ENCODE measurements around the gene CRIM1.

The CRIM1 gene

DNA sequence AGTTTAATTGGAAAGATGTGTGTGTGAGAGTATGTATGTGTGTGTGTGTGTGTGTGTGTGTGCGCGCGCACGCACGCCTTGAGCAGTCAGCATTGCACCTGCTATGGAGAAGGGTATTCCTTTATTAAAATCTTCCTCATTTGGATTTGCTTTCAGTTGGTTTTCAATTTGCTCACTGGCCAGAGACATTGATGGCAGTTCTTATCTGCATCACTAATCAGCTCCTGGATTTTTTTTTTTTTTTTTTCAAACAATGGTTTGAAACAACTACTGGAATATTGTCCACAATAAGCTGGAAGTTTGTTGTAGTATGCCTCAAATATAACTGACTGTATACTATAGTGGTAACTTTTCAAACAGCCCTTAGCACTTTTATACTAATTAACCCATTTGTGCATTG, 194.4 kb downstream of the CRIM1 start:
- DNase-seq (ENCODE audit: low read depth in 2 of 2) = no peak

GRCh38 chr2:36553683-36554082, 198.1 kb downstream of the CRIM1 start:
- DNase-seq (ENCODE audit: low read depth in 2 of 2) = no peak

DNA sequence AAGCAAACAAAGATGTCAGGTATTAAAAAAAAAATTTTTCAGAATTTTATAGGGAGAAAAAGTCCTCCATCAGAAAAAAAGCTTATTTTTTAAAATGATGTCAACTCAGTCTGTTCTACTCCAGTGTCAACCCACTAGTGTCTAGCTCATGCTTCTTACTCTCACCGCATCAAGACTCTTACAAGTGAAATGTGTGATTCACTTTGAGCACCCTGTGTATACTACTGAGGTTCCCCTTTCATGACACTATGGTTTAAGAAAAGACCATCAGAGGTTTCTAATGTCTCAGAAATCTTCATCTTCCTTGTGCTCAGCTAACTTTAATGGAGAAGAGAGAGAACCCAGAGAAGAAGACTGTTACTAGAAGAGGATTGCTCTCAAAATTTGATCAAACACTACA, 199.0 kb downstream of the CRIM1 start:
- no peak for DNase-seq (ENCODE audit: low read depth in 2 of 2)

GRCh38 chr2:36555789-36556188, 200.2 kb downstream of the CRIM1 start:
- no peak for DNase-seq (ENCODE audit: low read depth in 2 of 2)

DNA sequence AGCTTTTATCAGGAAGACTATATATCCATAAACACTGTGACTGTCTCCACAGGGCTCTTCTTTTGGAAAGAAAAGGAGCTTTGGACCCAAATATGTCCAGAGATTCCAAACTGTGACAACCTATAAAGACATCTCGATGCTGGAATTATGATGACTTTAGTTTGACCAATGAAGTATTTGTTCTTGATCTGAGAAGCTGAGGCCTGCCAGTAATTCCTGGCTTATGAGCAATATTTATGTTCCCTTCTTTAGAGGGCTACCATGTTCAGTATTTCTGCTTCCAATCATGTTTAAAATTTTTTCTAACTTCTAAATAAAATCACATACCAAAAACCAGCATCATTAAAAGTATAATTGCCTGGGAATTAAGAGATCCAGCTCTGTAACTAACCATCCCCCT, 201.3 kb downstream of the CRIM1 start:
- peak; percentile 55 to 62 for DNase-seq (ENCODE audit: low read depth in 2 of 2)

DNA sequence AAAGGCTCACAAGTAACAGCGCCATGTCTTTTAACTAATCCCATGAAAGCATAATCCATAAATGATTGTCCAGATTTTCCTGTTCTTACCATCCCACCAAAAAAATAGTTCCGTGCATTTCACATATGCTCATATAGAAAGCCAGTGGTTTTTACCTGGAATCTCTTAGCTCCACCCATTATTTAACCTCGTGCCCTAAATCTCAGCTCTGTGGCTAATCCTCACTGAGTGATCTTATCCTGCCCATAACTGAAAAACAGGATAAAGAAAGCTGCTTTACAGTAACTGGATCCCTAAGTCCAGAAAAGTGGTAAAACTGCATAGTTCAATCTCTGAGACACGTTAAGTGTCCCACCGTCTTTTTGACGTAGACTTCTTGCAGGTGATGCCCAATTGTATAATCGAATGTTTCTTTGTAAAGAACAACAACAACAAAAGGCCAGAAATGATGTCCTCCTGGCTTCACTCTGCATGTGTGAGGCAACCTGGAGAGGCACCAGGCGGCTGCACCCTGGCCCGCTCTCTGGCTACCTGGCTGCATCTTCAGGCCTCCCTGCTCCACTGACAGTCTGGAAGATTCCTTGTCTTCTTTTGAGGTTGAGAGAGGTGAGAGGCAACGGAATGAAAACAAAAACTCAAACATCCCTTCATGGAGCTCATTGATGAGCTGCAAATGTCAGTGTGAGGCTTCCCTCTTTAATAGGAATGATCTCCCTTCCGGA, 203.8 kb downstream of the CRIM1 start:
- no peak for DNase-seq (ENCODE audit: low read depth in 2 of 2)

GRCh38 chr2:36560726-36561125, 205.1 kb downstream of the CRIM1 start:
- DNase-seq (ENCODE audit: low read depth in 2 of 2) = no peak

DNA sequence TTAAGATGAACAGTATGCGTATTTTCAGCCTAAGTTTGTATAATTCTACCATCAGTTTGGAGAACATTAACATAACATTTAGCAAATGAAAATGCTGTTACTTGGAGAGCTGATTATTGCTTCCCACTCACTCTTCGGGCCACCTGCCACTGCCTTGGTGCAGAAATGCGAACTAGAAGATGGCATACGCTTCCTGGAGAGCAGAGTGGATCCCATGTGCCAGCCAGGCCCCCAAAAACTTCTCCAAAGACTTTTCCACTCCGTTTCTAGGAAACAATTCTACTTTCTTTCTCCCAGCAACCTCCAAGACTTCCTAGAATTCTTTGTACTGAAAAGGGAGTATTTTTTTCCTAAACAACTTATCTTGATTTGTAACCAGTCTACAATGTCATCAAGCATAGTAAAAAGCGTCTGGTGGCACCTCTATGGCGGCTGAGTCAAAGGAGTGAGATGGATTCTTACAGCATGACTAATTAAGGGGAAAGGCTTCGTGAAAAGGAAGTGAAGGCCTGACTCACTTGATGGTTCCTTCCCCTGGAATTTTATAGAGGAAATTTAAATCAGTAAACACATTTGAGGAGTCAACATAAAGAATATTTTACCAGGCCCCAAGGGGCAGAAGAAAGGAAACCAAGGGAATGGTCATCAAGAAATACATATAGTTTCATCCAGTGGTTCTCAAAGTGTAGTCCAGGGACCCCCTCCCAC, 205.8 kb downstream of the CRIM1 start:
- peak; percentile 85 to 86 for DNase-seq (ENCODE audit: low read depth in 2 of 2)

GRCh38 chr2:36562240-36562639, 206.7 kb downstream of the CRIM1 start:
- DNase-seq (ENCODE audit: low read depth in 2 of 2) = no peak

DNA sequence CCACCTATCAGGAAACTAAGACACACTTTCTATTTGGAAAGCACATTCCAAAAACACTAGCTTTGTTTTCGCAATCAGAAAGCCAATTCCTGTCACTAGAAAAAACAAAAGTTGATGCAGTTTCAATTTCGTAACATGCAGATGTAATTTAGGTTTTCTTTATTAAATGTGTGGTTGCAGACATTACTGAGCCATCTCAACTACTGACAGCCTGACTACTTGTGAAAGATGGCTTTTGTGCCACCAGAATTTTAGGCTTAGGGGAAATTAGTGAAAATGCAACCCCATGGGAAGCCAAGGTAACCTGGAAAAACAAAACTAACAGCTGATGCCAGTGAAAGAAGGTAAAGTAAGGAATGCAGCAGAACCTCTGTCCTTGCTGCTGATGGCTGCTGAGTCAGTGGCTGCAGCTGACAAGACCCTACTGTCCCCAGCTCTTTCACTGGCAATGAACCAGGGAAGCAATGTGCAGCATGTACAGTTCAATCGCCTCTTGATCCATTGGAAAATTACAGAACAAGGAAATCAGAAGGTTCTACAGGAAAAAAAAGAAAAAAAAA, 207.5 kb downstream of the CRIM1 start:
- no peak for DNase-seq (ENCODE audit: low read depth in 2 of 2)

DNA sequence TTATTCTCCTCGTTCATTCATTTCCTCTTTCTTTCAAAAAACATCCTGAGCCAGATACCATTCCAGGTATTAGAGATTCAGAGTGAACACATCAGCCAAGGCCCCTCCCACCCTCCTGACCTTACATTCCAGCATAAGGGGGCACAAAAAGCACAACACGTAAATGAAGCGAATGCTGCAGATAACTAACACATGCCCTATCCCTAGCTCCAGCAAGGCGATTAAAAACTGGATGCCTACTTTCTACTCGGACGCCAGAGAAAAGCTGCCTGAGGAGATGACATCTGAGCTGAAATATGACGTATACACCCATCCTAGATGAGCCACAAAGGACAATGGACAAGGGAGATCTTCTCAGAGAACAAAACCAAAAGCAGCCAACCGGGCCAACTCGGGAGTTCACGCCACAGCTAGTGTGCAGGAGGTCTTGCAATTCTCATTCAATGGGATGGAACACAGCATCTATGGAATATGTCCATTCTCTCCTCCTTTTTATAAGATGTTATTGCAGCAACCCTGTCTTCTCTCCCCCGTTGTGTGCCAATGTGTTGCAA, 208.9 kb downstream of the CRIM1 start:
- no peak for DNase-seq (ENCODE audit: low read depth in 2 of 2)

- DNase-seq (ENCODE audit: low read depth in 2 of 2) = no peak
Measured at GRCh38 chr2:36565712-36566111, 210.1 kb downstream of the CRIM1 start.

- no peak for DNase-seq (ENCODE audit: low read depth in 2 of 2)
Measured at GRCh38 chr2:36566887-36567286, 211.3 kb downstream of the CRIM1 start.

DNA sequence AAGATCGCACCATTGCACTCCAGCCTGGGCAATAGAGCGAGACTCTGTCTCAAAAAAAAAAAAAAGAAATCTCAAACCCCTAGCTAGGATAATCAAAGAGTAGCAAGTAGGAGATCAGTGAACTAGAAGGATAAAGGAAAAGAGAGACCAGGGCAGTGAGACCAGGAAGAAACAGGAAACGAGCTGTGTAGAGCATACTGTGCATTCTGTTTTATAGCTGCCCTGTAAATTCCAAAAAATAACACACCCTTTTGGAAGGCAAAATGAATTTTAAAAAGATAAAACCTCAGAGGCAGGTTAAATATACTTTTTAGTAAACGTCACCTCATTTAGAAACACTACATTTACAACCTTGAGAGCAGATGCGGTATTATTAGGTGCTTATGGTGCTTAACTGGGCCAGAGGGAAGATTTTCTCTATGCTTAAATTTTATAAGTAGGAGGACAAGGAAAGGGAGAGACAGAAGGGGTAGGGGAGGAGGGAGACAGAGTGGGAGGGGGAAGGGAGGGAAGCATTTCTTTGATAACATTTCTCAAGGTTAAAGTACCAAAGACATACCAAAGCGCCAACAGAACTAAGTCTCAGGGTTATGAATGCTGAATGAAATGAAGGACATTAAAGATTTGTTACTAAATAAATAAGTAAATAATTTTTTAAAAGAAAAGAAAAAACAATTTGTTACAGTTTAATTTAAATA, 212.3 kb downstream of the CRIM1 start:
- no peak for DNase-seq (ENCODE audit: low read depth in 2 of 2)

DNA sequence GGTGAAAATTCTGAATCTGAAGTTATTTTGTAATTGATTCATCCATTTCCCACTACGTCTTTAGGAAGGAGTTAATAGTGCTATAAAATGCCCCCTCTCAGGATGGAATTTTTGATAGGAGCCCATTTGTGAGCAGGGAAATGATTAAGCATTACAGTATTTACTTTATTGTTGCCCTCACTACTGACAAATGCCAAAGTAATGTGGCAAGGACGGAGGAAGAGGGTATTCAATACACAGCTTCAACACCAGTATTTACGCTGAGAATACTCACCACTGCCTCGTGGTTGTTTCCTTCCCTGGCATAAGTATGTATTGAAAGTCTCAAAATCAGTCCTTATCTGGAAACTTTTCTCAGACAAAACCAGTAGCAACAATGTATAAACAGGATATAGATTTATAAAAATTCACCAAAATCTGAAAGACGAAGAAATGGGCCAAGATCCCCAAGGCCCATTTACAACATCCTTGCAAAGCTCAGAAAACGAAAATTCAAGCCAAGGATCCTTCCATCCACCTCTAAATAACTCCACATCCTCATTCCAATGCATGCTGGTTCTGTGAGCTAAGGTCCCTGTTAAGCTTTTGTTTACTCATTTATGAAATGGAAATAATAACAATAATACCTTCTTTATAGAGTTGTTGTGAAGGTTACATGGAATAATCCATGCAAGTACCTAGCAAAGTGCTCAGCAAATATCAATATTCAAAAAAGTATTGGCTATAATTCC, 213.1 kb downstream of the CRIM1 start:
- no peak for DNase-seq (ENCODE audit: low read depth in 2 of 2)

DNA sequence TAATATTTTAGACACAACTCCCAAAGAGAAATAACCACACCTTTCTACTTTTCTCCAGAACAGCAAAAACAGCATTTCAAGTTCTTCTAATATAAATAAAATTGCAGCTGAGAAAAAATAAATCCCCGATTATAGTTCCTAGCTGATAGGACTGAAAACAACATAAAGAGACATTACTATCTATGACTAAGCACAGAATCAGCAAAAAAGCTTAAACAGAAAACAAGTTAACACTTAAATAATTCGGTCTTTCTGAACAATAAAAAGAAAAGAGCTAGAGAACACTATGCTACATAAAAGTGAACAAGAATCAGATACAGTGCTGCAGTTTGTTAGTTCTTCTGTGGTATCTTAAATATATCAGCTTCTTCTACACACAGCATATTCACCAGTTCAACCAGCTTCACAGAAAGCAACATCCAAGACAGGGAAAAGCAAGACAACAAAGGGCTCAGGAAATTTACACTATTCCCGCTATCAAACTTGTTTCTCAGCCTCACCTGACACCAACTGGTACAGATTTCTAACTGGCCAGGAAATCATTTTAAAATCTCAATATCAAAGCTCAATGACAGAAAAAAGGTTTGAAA, 213.8 kb downstream of the CRIM1 start:
- no peak for DNase-seq (ENCODE audit: low read depth in 2 of 2)

GRCh38 chr2:36570416-36570815, 214.8 kb downstream of the CRIM1 start:
- DNase-seq (ENCODE audit: low read depth in 2 of 2) = no peak

GRCh38 chr2:36572054-36572718, 216.6 kb downstream of the CRIM1 start:
- no peak for DNase-seq (ENCODE audit: low read depth in 2 of 2)

DNA sequence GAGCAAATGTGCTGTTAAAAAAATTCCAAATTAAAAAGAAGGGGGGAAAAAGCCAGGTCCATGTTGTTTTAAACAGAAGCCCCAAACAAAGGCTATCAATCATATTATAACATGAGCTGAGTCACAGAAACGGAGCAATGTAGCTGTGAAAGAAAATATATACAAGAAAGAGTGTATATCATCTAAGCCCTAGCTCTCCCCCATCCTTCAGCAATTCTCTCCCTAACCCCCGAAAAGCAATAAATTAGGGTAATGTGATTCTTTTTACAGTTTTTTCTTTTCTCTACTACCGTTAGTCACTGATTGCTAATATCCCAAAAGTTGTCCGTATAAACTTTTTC, 217.1 kb downstream of the CRIM1 start:
- DNase-seq (ENCODE audit: low read depth in 2 of 2) = no peak

DNA sequence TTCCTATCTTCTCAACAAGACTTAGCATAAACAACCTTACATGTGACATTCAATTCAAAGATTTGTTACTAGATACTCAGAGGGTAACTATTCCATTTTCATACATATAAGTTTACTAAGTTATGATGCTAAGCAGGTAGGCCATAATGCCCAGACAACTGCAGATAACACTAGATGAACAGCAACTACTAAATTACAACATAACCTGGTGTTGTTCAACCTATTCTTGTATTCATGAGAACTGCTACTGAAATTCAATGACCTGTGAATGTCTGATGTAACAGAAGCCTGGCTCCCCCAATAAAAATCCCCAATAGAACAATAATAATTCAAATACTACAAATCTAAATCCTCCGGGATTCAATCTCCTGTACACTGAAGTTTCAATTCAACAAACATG, 217.6 kb downstream of the CRIM1 start:
- no peak for DNase-seq (ENCODE audit: low read depth in 2 of 2)

DNA sequence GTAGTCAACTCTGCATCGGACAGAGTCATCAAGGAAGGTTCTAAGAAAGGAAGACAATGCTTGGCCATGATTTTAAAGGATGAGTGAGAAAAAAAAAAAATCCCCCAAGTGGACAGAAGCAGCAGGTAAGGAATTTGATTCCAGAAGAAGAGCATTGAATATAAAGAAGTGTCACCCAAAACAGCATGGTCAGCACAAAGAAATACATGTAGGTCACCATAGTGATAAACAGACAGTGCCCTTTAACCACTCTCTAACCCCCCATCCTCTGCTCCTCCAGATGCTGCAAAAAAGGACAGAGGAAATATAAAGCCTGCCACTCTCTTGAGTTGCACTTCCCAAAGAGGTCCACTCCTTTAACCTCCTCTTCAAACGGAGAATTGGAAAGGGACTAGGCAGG, 219.0 kb downstream of the CRIM1 start:
- no peak for DNase-seq (ENCODE audit: low read depth in 2 of 2)

All from fibroblast of skin of left biceps (primary cell).